ENCODE data around the gene THOC2. TPM values are rescaled to one million over a fixed set of nuclear protein-coding genes. Genes with fewer than 3 reads are reported as not detected.

Gene THOC2
- total and polyA plus RNA-seq, 2 donors from 2014 or later = 18.8 to 66.6 TPM

DNA sequence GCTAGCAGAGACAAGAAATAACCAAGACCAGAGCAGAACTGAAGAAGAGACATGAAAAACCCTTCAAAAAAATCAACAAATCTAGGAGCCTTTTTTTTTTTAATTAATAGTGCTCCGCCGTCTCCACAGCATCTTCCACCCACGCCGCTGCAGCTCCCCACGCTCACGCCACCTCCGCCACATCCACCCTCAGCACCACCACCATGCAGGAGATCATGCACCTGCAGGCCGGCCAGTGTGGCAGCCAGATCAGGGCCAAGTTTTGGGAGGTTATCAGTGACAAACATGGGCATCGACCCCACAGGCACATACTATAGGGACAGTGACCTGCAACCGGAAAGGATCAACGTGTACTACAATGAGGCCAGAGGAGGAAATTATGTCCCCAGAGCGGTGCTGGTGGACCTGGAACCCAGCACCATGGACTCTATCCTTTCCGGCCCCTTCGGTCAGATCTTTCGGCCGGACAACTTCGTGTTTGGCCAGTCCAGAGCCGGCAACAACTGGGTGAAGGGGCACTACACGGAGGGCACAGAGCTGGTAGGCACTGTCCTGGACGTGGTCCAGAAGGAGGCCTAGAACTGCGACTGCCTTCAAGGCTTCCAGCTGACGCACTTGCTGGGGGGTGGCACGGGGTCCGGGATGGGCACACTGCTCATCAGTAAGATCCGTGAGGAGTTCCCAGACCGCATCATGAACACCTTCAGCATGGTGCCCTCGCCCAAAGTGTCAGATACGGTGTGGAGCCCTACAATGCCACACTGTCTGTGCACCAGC is 171.2 kb downstream of the THOC2 start:
- no peak overlapping the region for H3K27ac ChIP-seq (ENCODE audit: low read depth in 2 of 2, low read length in 2 of 2)
- H3K4me1 ChIP-seq (ENCODE audit: control insufficient read depth in 2 of 3, insufficient read depth in 2 of 3, low read depth in 1 of 3, low read length in 3 of 3) = no peaks in the 10 kb centered on the region
- no peak overlapping the region for H3K9ac ChIP-seq (ENCODE audit: low read length in 3 of 3)
- no peaks in the 10 kb centered on the region for H3K36me3 ChIP-seq (ENCODE audit: control insufficient read depth in 2 of 3, insufficient read depth in 3 of 3, low read length in 3 of 3)
- intact Hi-C loops (cut with DNase I) = no loop called here
- H3K27me3 ChIP-seq (ENCODE audit: control insufficient read depth, insufficient read depth, low read length) = no peaks in the 10 kb centered on the region
- FAIRE-seq (no peak), DNase-seq (no peak)
- TF ChIP-seq, protein P1, sequence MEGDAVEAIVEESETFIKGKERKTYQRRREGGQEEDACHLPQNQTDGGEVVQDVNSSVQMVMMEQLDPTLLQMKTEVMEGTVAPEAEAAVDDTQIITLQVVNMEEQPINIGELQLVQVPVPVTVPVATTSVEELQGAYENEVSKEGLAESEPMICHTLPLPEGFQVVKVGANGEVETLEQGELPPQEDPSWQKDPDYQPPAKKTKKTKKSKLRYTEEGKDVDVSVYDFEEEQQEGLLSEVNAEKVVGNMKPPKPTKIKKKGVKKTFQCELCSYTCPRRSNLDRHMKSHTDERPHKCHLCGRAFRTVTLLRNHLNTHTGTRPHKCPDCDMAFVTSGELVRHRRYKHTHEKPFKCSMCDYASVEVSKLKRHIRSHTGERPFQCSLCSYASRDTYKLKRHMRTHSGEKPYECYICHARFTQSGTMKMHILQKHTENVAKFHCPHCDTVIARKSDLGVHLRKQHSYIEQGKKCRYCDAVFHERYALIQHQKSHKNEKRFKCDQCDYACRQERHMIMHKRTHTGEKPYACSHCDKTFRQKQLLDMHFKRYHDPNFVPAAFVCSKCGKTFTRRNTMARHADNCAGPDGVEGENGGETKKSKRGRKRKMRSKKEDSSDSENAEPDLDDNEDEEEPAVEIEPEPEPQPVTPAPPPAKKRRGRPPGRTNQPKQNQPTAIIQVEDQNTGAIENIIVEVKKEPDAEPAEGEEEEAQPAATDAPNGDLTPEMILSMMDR (IDR thresholded peaks at IDR 0.05; ENCODE audit: borderline replicate concordance, extremely low read depth, insufficient read depth) = no peak
- H3K9me3 ChIP-seq (ENCODE audit: control insufficient read depth in 2 of 3, insufficient read depth in 1 of 3, low read length in 3 of 3) = no peaks in the 10 kb centered on the region
- no peak overlapping the region for H3K4me3 ChIP-seq (ENCODE audit: low read length in 3 of 3)

DNA sequence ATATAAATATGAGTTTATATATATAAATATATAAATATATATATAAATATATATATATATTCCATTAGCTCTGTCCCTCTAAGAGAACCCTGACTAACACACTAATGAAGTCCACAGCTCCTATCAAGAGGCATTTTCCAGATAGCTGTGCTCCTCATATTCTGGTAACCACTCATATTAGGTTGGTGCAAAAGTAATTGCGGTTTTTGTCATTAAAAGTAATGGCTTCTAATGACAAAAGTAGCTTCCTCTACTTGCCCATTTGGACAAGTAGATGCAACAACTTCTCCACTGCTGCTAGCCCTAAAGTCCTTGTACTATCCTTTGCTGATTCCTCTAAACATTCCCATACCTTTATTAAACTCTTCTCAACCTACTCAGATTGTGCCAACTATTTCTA is 182.0 kb downstream of the THOC2 start:
- H3K27ac ChIP-seq (ENCODE audit: low read depth in 2 of 2, low read length in 2 of 2) = no peak overlapping the region
- no peak overlapping the region for H3K4me3 ChIP-seq (ENCODE audit: low read length in 3 of 3)
- intact Hi-C loops (cut with DNase I) = no loop called here
- no peaks in the 10 kb centered on the region for H3K36me3 ChIP-seq (ENCODE audit: control insufficient read depth in 2 of 3, insufficient read depth in 3 of 3, low read length in 3 of 3)
- DNase-seq (no peak), FAIRE-seq (no peak)
- H3K27me3 ChIP-seq (ENCODE audit: control insufficient read depth, insufficient read depth, low read length) = no peaks in the 10 kb centered on the region
- TF ChIP-seq, protein P1 (IDR thresholded peaks at IDR 0.05; ENCODE audit: borderline replicate concordance, extremely low read depth, insufficient read depth) = no peak
- no peaks in the 10 kb centered on the region for H3K4me1 ChIP-seq (ENCODE audit: control insufficient read depth in 2 of 3, insufficient read depth in 2 of 3, low read depth in 1 of 3, low read length in 3 of 3)
- H3K9ac ChIP-seq (ENCODE audit: low read length in 3 of 3) = no peak overlapping the region
- no peaks in the 10 kb centered on the region for H3K9me3 ChIP-seq (ENCODE audit: control insufficient read depth in 2 of 3, insufficient read depth in 1 of 3, low read length in 3 of 3)

Other genes with a start within 250 kb of the THOC2 start
- gene XIAP, start 127.0 kb upstream of the THOC2 start, total RNA-seq = 70.9 TPM
- 29.0 TPM for gene XIAP, start 127.0 kb upstream of the THOC2 start, polyA plus RNA-seq (ENCODE audit: insufficient read depth, low read depth, low replicate concordance)
- 66.0 TPM for gene STAG2, start 228.7 kb upstream of the THOC2 start, total RNA-seq
- 18.2 TPM for gene STAG2, start 228.7 kb upstream of the THOC2 start, polyA plus RNA-seq (ENCODE audit: insufficient read depth, low read depth, low replicate concordance)